ENCODE measurements around the gene LHX2.

- TF ChIP-seq POLR2AphosphoS5 (IDR thresholded peaks at IDR 0.05) (no peak), CTCF (IDR thresholded peaks at IDR 0.05 in 8 of 11, conservative IDR thresholded peaks at IDR 0.05 in 3 of 11) (no peak)
Observed at GRCh38 chr9:124050955-124051354, 39.4 kb downstream of the LHX2 start.
